GM23248 (cell line): Measurements from ENCODE around the gene ARL17A. TPM values are rescaled to one million over a fixed set of nuclear protein-coding genes. Genes with fewer than 3 reads are reported as not detected.
"Not testable (repeated sequence)": the region's sequence is repeated elsewhere in the genome, so short reads cannot be mapped to it uniquely, and the experiment has no call there.

Experiments used
- DNase-seq: peaks from one replicate; pipeline ENCODE4 v3.0.0-alpha.2; 2015
- H2AFZ ChIP-seq: fragments of 200-600 bp; sonication (generic); 2 replicates; pipeline ENCODE4 v1.6.1; 2016; ENCODE audit warnings: antibody characterized with exemption
- H3F3A ChIP-seq: fragments of 200-600 bp; sonication (generic); 2 replicates; pipeline ENCODE4 v1.6.1; 2016; ENCODE audit warnings: mild to moderate bottlenecking, antibody characterized with exemption, mixed run types; ENCODE audit not compliant: insufficient read depth
- H3K27ac ChIP-seq: fragments of 200-600 bp; sonication (generic); 2 replicates; pipeline ENCODE4 v1.5.1; 2016; ENCODE audit warnings: mild to moderate bottlenecking
- H3K27me3 ChIP-seq: fragments of 200-600 bp; sonication (generic); replicated peaks from 2 replicates; pipeline ENCODE4 v1.6.1; 2016; ENCODE audit warnings: mild to moderate bottlenecking; ENCODE audit not compliant: insufficient read depth
- H3K36me3 ChIP-seq: fragments of 200-600 bp; sonication (generic); 2 replicates; pipeline ENCODE4 v1.6.1; 2016; ENCODE audit warnings: low read depth, mild to moderate bottlenecking
- H3K4me1 ChIP-seq: fragments of 200-600 bp; sonication (generic); 2 replicates; pipeline ENCODE4 v1.6.1; 2016; ENCODE audit warnings: mild to moderate bottlenecking; ENCODE audit not compliant: insufficient read depth
- H3K4me2 ChIP-seq: fragments of 200-600 bp; sonication (generic); one replicate; pipeline ENCODE4 v1.6.1; 2016; ENCODE audit warnings: mild to moderate bottlenecking; ENCODE audit not compliant: unreplicated experiment
- H3K4me3 ChIP-seq: fragments of 200-600 bp; sonication (generic); 2 replicates; pipeline ENCODE4 v1.5.1; 2016; ENCODE audit warnings: mild to moderate bottlenecking
- H3K79me2 ChIP-seq: fragments of 200-600 bp; sonication (generic); 2 replicates; pipeline ENCODE4 v1.6.1; 2016; ENCODE audit warnings: mild to moderate bottlenecking; ENCODE audit not compliant: insufficient read depth
- H3K9ac ChIP-seq: fragments of 200-600 bp; sonication (generic); 2 replicates; pipeline ENCODE4 v1.6.1; 2016; ENCODE audit warnings: mild to moderate bottlenecking
- H3K9me2 ChIP-seq: fragments of 200-600 bp; sonication (generic); 2 replicates; pipeline ENCODE4 v1.6.1; 2016; ENCODE audit warnings: mixed run types, mild to moderate bottlenecking, moderate library complexity; ENCODE audit not compliant: insufficient read depth
- H3K9me3 ChIP-seq: fragments of 200-600 bp; sonication (generic); one replicate; pipeline ENCODE4 v1.6.1; 2017; ENCODE audit warnings: low read depth
- H4K20me1 ChIP-seq: fragments of 200-600 bp; sonication (generic); 2 replicates; pipeline ENCODE4 v1.6.0; 2016; ENCODE audit not compliant: insufficient read depth
- WGBS, 2 experiments: methylation state at CpG; one replicate each; pipeline ENCODE4 v1.1.6; 2015 to 2017; ENCODE audit warnings: low lambda C conversion rate in 2 of 2, low coverage in 1 of 2; ENCODE audit errors: missing lambda C conversion rate in 2 of 2; 5-methylcytosine and 5-hydroxymethylcytosine counted together
- in situ Hi-C: fragments of 300-500 bp; cut with MboI; formaldehyde crosslinking; loops from 2 replicates; pipeline ENCODE4 v1.15.0; 2020
- polyA plus RNA-seq: library from polyadenylated mRNA; unstranded; fragments of >200 nt; fragmentation: Nextera tagmentation; extraction: Ambion mirVana; gene quantifications from 2 replicates; pipeline ENCODE4 v1.2.1, GENCODE V29; 2016
- total RNA-seq: library from RNA; depleted of rRNA; stranded (reverse); fragments of >200 nt; shearing (Covaris generic); gene quantifications from 2 replicates; pipeline ENCODE4 v1.2.3, GENCODE V29; 2014

The ARL17A gene
- total and polyA plus RNA-seq, 2 experiments from 2014 or later = 3.8 to 6.6 TPM

GRCh38 chr17:46534716-46535115 is 44.8 kb downstream of the ARL17A start:
- H3K4me3 ChIP-seq, H3K79me2 ChIP-seq, H3K9me2 ChIP-seq, in situ Hi-C loops, H3K36me3 ChIP-seq, DNase-seq, H3F3A ChIP-seq, H3K9me3 ChIP-seq, H3K4me2 ChIP-seq, H3K9ac ChIP-seq, H3K27me3 ChIP-seq, H3K4me1 ChIP-seq, H2AFZ ChIP-seq, H4K20me1 ChIP-seq, H3K27ac ChIP-seq: not testable (repeated sequence)
- 95% methylated on average over 21 to 22 of the region's 22 CpGs for WGBS, 2 experiments

- H3K27ac ChIP-seq, H3K4me3 ChIP-seq, H3K9me2 ChIP-seq, H3K9me3 ChIP-seq, H4K20me1 ChIP-seq, in situ Hi-C loops, H3K27me3 ChIP-seq, H3K9ac ChIP-seq, H3F3A ChIP-seq, H2AFZ ChIP-seq, DNase-seq, H3K4me2 ChIP-seq, H3K36me3 ChIP-seq, H3K79me2 ChIP-seq, H3K4me1 ChIP-seq: not testable (repeated sequence)
- WGBS, 2 experiments = no CpG with 5 or more reads among the region's 11 CpGs
Observed at GRCh38 chr17:46512168-46512567, 67.3 kb downstream of the ARL17A start, which contains the start of gene LRRC37A2. LRRC37A2 (plus strand) TSS chr17:46512468; CDS start chr17:46512713, 245 bp downstream.

- H2AFZ ChIP-seq, in situ Hi-C loops, H3K9ac ChIP-seq, H3K9me2 ChIP-seq, H3K9me3 ChIP-seq, H3K27me3 ChIP-seq, H3K27ac ChIP-seq, H3K36me3 ChIP-seq, H3K4me3 ChIP-seq, H3K4me1 ChIP-seq, H4K20me1 ChIP-seq, DNase-seq, H3K4me2 ChIP-seq, H3F3A ChIP-seq: not testable (repeated sequence)
- H3K79me2 ChIP-seq = peaks cover 11% of the 10 kb centered on the region; the same call in 1 of the 2 replicates
- 96% methylated on average over 6 to 7 of the region's 7 CpGs for WGBS, 2 experiments
Observed at GRCh38 chr17:46505896-46506295, 73.6 kb downstream of the ARL17A start.

GRCh38 chr17:46499437-46500139 is 79.9 kb downstream of the ARL17A start:
- H2AFZ ChIP-seq, H3K27ac ChIP-seq, H3K4me3 ChIP-seq, H3F3A ChIP-seq, H3K9me3 ChIP-seq, H3K27me3 ChIP-seq, H3K9ac ChIP-seq, H3K4me2 ChIP-seq, H4K20me1 ChIP-seq, H3K36me3 ChIP-seq, H3K4me1 ChIP-seq, H3K9me2 ChIP-seq, DNase-seq: not testable (repeated sequence)
- H3K79me2 ChIP-seq = peaks cover 14% of the 10 kb centered on the region; the same call in 1 of the 2 replicates
- in situ Hi-C loops = loop anchor here (25.0 kb wide), 1 partner anchor 212 kb away; the partner anchor contains the start of gene LRRC37A
- no CpG with 5 or more reads among the region's 6 CpGs for WGBS, 2 experiments

- not testable (repeated sequence) for H3K9me3 ChIP-seq, H2AFZ ChIP-seq, H3K4me2 ChIP-seq, H3K27ac ChIP-seq, H3K36me3 ChIP-seq, H3K9me2 ChIP-seq, DNase-seq, H3F3A ChIP-seq, H3K4me1 ChIP-seq, H4K20me1 ChIP-seq, H3K4me3 ChIP-seq, H3K9ac ChIP-seq, H3K27me3 ChIP-seq
- in situ Hi-C loops = loop anchor here (25.0 kb wide), 1 partner anchor 205 kb away; the partner anchor contains the start of gene LRRC37A
- 93 to 96% methylated on average over 13 to 16 of the region's 16 CpGs for WGBS, 2 experiments
- peaks cover 26% of the 10 kb centered on the region for H3K79me2 ChIP-seq
Observed at GRCh38 chr17:46492021-46492420, 87.5 kb downstream of the ARL17A start.

GRCh38 chr17:46481310-46481709 is 98.2 kb downstream of the ARL17A start:
- not testable (repeated sequence) for H3K27me3 ChIP-seq, H2AFZ ChIP-seq, H3K9ac ChIP-seq, H3K9me3 ChIP-seq, H4K20me1 ChIP-seq, H3K36me3 ChIP-seq, H3F3A ChIP-seq, H3K4me3 ChIP-seq, H3K4me1 ChIP-seq, H3K27ac ChIP-seq, DNase-seq, H3K9me2 ChIP-seq, H3K4me2 ChIP-seq, H3K79me2 ChIP-seq
- in situ Hi-C loops = loop anchor here (25.0 kb wide), 1 partner anchor 194 kb away; the partner anchor contains the start of gene LRRC37A
- no CpG with 5 or more reads among the region's 2 CpGs for WGBS, 2 experiments

- H3K4me2 ChIP-seq, DNase-seq, H4K20me1 ChIP-seq, H3K4me3 ChIP-seq, H3K9me3 ChIP-seq, H3F3A ChIP-seq, H3K36me3 ChIP-seq, H3K9me2 ChIP-seq, H3K27me3 ChIP-seq, H3K27ac ChIP-seq, H3K9ac ChIP-seq, H3K79me2 ChIP-seq, H3K4me1 ChIP-seq, H2AFZ ChIP-seq: not testable (repeated sequence)
- in situ Hi-C loops = loop anchor here (25.0 kb wide), 1 partner anchor 192 kb away; the partner anchor contains the start of gene LRRC37A
- no CpG with 5 or more reads among the region's 3 CpGs for WGBS, 2 experiments
Observed at GRCh38 chr17:46478823-46479222, 100.7 kb downstream of the ARL17A start.
